Activated naive CD8-positive, alpha-beta T cell treated with anti-CD3 and anti-CD28 coated beads, Interleukin-2, amount 50 U/mL, for 16 hours (primary cell): ENCODE data around the gene KMT2C.
"Not testable (repeated sequence)": the region's sequence is repeated elsewhere in the genome, so short reads cannot be mapped to it uniquely, and the experiment has no call there.

Experiments used
- DNase-seq: peaks from one replicate; pipeline ENCODE4 v3.0.0-alpha.2; 2020; ENCODE audit warnings: low read depth, low spot score

KMT2C gene

GRCh38 chr7:152313217-152313616, 122.6 kb downstream of the KMT2C start:
- DNase-seq, result no peak

- DNase-seq, result no peak
These were observed 123.5 kb downstream of the KMT2C start for GRCh38 chr7:152312316-152312715.

- no peak for DNase-seq
These were observed 127.9 kb downstream of the KMT2C start for GRCh38 chr7:152307902-152308301.

GRCh38 chr7:152299542-152300143, 136.2 kb downstream of the KMT2C start:
- DNase-seq, result not testable (repeated sequence)

GRCh38 chr7:152292897-152293296, 142.9 kb downstream of the KMT2C start:
- no peak for DNase-seq

- DNase-seq, result not testable (repeated sequence)
These were observed 148.8 kb downstream of the KMT2C start for GRCh38 chr7:152286972-152287371.

GRCh38 chr7:152286219-152286618, 149.6 kb downstream of the KMT2C start:
- DNase-seq, result not testable (repeated sequence)

- DNase-seq, result not testable (repeated sequence)
These were observed 150.8 kb downstream of the KMT2C start for GRCh38 chr7:152284998-152285397.

GRCh38 chr7:152277687-152278086, 158.1 kb downstream of the KMT2C start:
- DNase-seq, result not testable (repeated sequence)

- DNase-seq, result not testable (repeated sequence)
These were observed 165.4 kb downstream of the KMT2C start for GRCh38 chr7:152270427-152270826.

GRCh38 chr7:152266859-152267258, 168.9 kb downstream of the KMT2C start:
- not testable (repeated sequence) for DNase-seq

- not testable (repeated sequence) for DNase-seq
These were observed 170.9 kb downstream of the KMT2C start for GRCh38 chr7:152264915-152265314.

- not testable (repeated sequence) for DNase-seq
These were observed 173.7 kb downstream of the KMT2C start for GRCh38 chr7:152262146-152262545.

- not testable (repeated sequence) for DNase-seq
These were observed 176.2 kb downstream of the KMT2C start for GRCh38 chr7:152259645-152260044.

- DNase-seq, result not testable (repeated sequence)
These were observed 188.0 kb downstream of the KMT2C start for GRCh38 chr7:152247851-152248250.

GRCh38 chr7:152245417-152245816, 190.4 kb downstream of the KMT2C start:
- not testable (repeated sequence) for DNase-seq

- DNase-seq, result not testable (repeated sequence)
These were observed 192.3 kb downstream of the KMT2C start for GRCh38 chr7:152243464-152243863.

- not testable (repeated sequence) for DNase-seq
These were observed 194.5 kb downstream of the KMT2C start for GRCh38 chr7:152241301-152241700.

- not testable (repeated sequence) for DNase-seq
These were observed 199.5 kb downstream of the KMT2C start for GRCh38 chr7:152236306-152236705.

- DNase-seq, result not testable (repeated sequence)
These were observed 201.4 kb downstream of the KMT2C start for GRCh38 chr7:152234421-152234820.

- no peak for DNase-seq
These were observed 204.7 kb downstream of the KMT2C start for GRCh38 chr7:152231089-152231488.

GRCh38 chr7:152219556-152219955, 216.2 kb downstream of the KMT2C start:
- not testable (repeated sequence) for DNase-seq

- DNase-seq, result not testable (repeated sequence)
These were observed 227.0 kb downstream of the KMT2C start for GRCh38 chr7:152208766-152209165.

- not testable (repeated sequence) for DNase-seq
These were observed 231.4 kb downstream of the KMT2C start for GRCh38 chr7:152204417-152204816.
